ENCODE data around the gene ALX4. TPM values are rescaled to one million over a fixed set of nuclear protein-coding genes. Genes with fewer than 3 reads are reported as not detected.

Gene ALX4
- polyA plus RNA-seq, 1 of the 3 experiments (the other 2 are of a cell fraction) = under 0.01 TPM

DNA sequence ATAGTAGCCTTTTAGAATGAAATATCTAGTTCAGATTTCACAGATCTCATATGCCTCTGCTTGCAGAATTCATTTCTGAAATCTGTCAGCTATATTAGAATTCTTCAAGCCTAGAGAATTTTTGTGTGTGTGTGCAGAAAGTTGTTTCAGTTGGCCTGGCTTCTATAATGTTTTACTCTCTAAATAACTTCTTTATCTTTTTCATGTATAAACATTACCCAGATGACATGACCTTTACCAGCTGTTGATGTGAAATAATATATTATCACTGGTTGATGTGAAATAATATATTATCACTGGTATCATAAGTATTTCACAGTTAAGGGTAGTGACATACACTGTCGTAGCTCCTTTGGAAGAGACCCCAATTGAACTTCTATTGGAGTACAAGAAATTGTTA lies 72.8 kb downstream of the ALX4 start (continued):
- TF ChIP-seq IRF3 (IDR thresholded peaks at IDR 0.05; ENCODE audit: low read depth, low read length) (no peak), CHD2 (IDR thresholded peaks at IDR 0.05; ENCODE audit: low read length, partially characterized antibody) (no peak), GATA2 (CRISPR knock-in tag; IDR thresholded peaks at IDR 0.05) (no peak)

DNA sequence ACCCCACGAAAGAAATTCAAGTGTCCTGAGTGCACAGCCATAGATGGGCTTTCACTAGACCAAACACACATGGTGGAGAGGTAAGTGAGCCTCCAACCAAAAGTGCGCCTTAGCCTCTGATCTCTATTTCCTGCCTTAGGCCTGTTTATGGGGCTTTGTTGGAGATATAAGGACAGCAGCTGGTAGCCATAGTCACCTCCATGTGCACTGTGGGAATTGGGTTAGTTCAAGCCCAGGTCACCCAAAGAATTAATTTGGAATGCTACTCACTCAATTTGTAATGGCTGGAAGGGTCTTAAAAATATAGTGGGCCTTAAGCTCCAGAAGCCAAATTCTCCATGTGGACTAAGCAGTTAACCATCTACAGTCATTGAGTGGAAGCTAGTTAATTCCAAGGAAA lies 73.6 kb downstream of the ALX4 start:
- Histone ChIP-seq H3K27ac (ENCODE audit: low read depth in 2 of 2, low read length in 1 of 2) (no peak overlapping the region), H3K9ac (no peak overlapping the region), H3K27me3 (ENCODE audit: insufficient read depth) (no peaks in the 10 kb centered on the region), H3K4me2 (no peak overlapping the region), H3K79me2 (ENCODE audit: insufficient read depth) (no peaks in the 10 kb centered on the region), H3K9me2 (no peaks in the 10 kb centered on the region), H3K9me3 (no peaks in the 10 kb centered on the region), H3K4me1 (ENCODE audit: control insufficient read depth in 1 of 2, insufficient read depth in 2 of 2, low read depth in 1 of 2, low read length in 1 of 2) (no peaks in the 10 kb centered on the region), H4K20me1 (ENCODE audit: insufficient read depth) (no peaks in the 10 kb centered on the region), H3K4me3 (ENCODE audit: low read depth in 2 of 2, low read length in 1 of 2) (no peak overlapping the region), H3F3A (replicated peaks; ENCODE audit: insufficient read depth) (no peaks in the 10 kb centered on the region), H2AFZ (ENCODE audit: low read depth) (no peak overlapping the region), H3K36me3 (replicated peaks in 1 of 2; ENCODE audit: control insufficient read depth in 1 of 2, insufficient read depth in 2 of 2, low read length in 1 of 2) (peaks cover 21 to 22% of the 10 kb centered on the region in 2 experiments)
- no peak for TF ChIP-seq EZH2phosphoT487 (IDR thresholded peaks at IDR 0.05; ENCODE audit: borderline replicate concordance, low read depth)
- TF ChIP-seq MXI1 (IDR thresholded peaks at IDR 0.05; ENCODE audit: low read depth, low read length) = no peak
- no peak for TF ChIP-seq TAF1 (IDR thresholded peaks at IDR 0.05; ENCODE audit: borderline replicate concordance, low read depth, low read length)
- TF ChIP-seq MEF2A (IDR thresholded peaks at IDR 0.05; ENCODE audit: borderline replicate concordance, low read depth) = no peak
- TF ChIP-seq RFX5 (IDR thresholded peaks at IDR 0.05; ENCODE audit: low read length) = no peak
- TF ChIP-seq GABPA (IDR thresholded peaks at IDR 0.05; ENCODE audit: low read depth) = no peak
- no peak for TF ChIP-seq RCOR1 (IDR thresholded peaks at IDR 0.05; ENCODE audit: low read length)
- no peak for TF ChIP-seq FOXJ3 (CRISPR knock-in tag; IDR thresholded peaks at IDR 0.05)
- TF ChIP-seq, protein P1, sequence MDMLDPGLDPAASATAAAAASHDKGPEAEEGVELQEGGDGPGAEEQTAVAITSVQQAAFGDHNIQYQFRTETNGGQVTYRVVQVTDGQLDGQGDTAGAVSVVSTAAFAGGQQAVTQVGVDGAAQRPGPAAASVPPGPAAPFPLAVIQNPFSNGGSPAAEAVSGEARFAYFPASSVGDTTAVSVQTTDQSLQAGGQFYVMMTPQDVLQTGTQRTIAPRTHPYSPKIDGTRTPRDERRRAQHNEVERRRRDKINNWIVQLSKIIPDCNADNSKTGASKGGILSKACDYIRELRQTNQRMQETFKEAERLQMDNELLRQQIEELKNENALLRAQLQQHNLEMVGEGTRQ (IDR thresholded peaks at IDR 0.05; ENCODE audit: borderline replicate concordance, low read depth, low read length) = no peak
- no peak for TF ChIP-seq SMC3 (IDR thresholded peaks at IDR 0.05; ENCODE audit: low read depth, low read length)
- TF ChIP-seq, protein P2, sequence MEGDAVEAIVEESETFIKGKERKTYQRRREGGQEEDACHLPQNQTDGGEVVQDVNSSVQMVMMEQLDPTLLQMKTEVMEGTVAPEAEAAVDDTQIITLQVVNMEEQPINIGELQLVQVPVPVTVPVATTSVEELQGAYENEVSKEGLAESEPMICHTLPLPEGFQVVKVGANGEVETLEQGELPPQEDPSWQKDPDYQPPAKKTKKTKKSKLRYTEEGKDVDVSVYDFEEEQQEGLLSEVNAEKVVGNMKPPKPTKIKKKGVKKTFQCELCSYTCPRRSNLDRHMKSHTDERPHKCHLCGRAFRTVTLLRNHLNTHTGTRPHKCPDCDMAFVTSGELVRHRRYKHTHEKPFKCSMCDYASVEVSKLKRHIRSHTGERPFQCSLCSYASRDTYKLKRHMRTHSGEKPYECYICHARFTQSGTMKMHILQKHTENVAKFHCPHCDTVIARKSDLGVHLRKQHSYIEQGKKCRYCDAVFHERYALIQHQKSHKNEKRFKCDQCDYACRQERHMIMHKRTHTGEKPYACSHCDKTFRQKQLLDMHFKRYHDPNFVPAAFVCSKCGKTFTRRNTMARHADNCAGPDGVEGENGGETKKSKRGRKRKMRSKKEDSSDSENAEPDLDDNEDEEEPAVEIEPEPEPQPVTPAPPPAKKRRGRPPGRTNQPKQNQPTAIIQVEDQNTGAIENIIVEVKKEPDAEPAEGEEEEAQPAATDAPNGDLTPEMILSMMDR (IDR thresholded peaks at IDR 0.05) = no peak
- TF ChIP-seq YY1 (IDR thresholded peaks at IDR 0.05; ENCODE audit: low read depth) = no peak
- TF ChIP-seq GATA2 (CRISPR knock-in tag; IDR thresholded peaks at IDR 0.05) = no peak
- no peak for DNase-seq
- ChIA-PET POLR2A (no interaction called here), CTCF (interaction anchor here (0.8 to 1.9 kb wide), 5 partner anchors 21 to 116 kb away, joined by 3 to 5 read pairs (median 3); no protein-coding TSS in a partner anchor)
- 100% methylated on average over 1 of the region's 2 CpGs for WGBS (ENCODE audit: low lambda C conversion rate)

Measured in SK-N-SH (cell line).